ENCODE results near the gene FZD4.

Gene FZD4

GRCh38 chr11:86905252-86905651 lies 49.9 kb downstream of the FZD4 start:
- no peak for DNase-seq

DNA sequence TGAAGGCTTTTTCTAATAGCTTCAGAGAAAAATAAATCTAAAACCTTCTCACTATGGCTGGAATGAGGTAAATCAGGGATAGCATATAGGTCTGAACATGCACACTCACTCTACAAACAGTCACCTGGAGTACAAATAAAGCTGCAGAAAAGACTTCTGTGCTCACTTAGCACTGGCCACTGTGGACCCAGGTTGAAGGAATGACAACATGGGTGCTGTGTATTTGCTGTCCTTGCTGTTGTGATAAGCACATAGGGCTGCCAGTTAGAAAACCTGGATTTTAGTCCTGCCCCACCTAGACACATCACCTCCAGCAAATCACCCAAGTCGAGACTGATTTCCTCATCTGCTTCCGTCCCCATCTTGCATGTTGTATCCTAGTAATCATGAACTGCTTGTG lies 51.2 kb downstream of the FZD4 start:
- DNase-seq: no peak

GRCh38 chr11:86902345-86902744 lies 52.9 kb downstream of the FZD4 start:
- no peak for DNase-seq

DNA sequence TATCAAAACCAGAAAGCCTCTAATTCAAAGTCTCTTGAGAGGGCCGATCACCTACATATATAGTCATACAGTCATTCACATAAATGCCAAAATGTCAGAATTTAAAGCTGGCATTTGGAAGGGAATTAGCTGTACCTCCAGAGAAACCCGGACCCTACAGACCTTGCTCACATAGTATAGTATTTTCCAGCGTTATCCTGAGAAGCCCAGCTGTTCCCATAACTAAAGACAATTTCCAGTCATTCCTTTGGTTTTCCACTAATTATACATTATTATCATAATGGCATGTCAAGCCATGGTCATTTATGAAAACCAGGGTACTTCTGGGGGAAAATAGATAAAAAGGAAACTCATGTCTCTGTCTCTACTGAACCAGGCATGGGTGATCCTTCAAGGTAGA lies 53.6 kb downstream of the FZD4 start:
- DNase-seq: no peak

DNA sequence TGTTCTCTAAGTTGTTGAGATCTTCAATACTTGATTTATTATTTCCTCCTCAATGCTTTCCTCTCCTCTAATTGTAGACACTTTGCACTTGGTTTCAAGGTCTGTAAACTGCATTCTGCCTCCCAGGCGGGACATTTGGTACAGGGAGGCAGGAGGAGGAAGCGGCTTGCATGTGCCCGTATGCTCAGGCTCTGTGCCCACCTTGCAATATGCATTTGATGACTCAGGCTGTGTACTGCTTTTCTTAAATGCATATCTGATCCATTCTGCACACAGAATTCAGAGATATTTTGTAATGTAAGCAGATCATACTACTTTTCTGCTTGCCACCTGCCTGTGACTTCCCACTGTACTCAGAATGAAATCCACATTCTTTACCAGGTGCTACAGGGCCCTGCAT lies 55.0 kb downstream of the FZD4 start:
- DNase-seq: no peak

DNA sequence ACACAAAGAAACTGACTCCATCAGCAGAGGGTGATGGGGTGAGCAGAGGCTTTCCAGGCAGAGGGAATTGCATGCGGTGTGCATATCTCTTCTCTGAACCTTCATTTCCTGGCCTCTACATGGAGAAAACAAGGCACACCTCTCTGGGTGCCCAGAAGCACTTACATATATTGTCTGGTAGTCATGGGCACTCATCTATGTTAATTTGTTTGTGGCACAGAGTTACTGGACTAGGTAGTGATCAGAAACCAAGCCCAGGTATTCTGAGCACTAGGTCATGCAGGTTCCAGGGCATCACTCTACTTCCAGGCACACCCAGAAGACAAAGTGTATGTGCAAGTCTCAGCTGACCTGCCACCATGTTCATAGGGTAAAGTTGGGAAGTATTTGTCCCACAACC lies 56.5 kb downstream of the FZD4 start:
- no peak for DNase-seq

DNA sequence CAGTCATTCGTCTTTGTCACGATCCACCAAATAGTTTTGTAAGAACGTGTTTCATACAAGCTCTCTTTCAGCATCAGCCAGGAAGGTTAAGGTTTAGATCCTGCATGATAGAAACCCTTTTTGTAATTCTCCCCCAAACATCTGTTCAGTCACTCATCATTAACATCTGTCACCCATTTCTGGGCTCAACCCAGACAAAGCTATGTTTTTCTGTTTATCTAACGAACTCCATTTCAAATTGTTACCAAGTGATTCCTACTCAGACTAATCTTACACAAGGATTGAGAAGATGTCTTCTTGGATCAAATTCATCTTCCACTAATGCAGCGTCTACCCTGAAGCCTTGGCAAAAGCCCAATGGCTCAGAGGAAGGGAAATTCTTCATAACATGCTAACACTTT lies 58.8 kb downstream of the FZD4 start:
- no peak for DNase-seq
